Choroid plexus epithelial cell (primary cell): ENCODE measurements around the gene TAF1B.

Source experiments
- DNase-seq: peaks from one replicate; pipeline ENCODE4 v3.0.0-alpha.2; 2010; ENCODE audit warnings: low read depth
- H3K4me3 ChIP-seq: 2 replicates; pipeline ENCODE4 v1.5.1; 2011; ENCODE audit warnings: low read depth, mild to moderate bottlenecking, control low read depth, low read length, moderate library complexity
- CTCF ChIP-seq: conservative IDR thresholded peaks from 2 replicates; pipeline ENCODE4 v1.5.1; 2011; ENCODE audit warnings: low read depth, mild to moderate bottlenecking, control low read depth, inconsistent platforms, low read length, moderate library complexity

TAF1B gene

GRCh38 chr2:9949992-9950520 lies 106.8 kb downstream of the TAF1B start:
- no peak overlapping the region for H3K4me3 ChIP-seq
- DNase-seq, result no peak
- TF ChIP-seq CTCF, result no peak

DNA sequence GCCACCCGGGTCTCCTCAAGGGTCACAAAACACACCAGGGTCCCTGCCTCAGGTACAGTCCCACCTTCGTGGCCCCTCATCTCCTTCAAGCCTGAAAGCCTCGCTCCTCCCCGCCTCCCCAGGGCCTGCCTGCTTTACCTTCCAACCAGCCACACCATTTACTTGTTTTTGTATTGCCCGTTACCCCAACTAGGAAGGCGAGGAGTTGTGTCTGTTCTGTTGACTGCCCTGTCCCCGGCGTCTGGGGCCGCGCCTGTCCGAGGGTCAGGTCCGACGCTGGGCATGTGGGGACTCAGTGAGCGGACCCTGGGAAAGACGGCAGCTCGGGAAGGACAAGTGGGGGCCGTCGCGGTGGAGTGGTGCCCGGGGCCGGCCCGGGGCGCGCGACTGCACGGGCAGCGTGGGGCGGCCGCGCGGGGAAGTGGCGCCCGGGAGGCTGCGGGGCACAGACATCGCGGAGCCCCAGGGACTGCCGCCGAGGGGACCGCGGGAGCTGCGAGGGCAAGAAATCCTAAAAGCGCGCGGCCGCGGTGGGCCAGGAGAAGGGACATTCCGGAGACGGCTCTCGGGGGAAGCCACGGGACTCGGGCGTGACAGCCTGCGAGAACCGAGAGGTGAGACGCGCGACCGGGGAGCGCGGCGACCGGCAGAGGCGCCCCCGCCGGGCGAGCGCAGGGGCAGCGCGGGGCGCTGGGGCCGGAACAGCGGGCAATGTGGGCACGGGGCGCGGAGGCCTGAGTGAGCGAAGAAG lies 107.4 kb downstream of the TAF1B start:
- H3K4me3 ChIP-seq, result peak overlapping the region; percentile 57

DNA sequence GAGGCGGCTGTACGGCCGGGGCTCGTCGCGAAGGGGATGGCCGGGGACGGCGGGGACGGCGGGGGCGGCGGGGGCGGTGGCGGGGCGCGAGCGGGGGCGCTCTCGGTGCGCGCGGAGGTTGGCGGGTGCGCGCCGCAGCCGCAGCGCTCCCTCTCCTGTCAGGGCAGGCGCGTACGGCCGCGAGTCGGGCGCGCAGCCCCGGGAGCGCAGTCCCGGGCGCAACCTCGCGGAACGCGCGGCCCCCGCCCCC lies 107.9 kb downstream of the TAF1B start:
- no peak for DNase-seq
- TF ChIP-seq CTCF, result no peak
- peak overlapping the region; percentile 57 for H3K4me3 ChIP-seq

More for the DNA sequence above, 107.4 kb downstream of the TAF1B start:
- DNase-seq, result peak; percentile 11
- TF ChIP-seq CTCF, result no peak

- TF ChIP-seq CTCF, result no peak
- peak within 1 kb of the TSS; percentile 66 for H3K4me3 ChIP-seq
- DNase-seq, result peak; percentile 91
These were observed 108.4 kb downstream of the TAF1B start, which contains the start of gene GRHL1 for GRCh38 chr2:9951522-9952285. GRHL1 (plus strand) TSS chr2:9951693; CDS start chr2:9951834, 141 bp downstream.

GRCh38 chr2:9952286-9952737 lies 109.0 kb downstream of the TAF1B start:
- H3K4me3 ChIP-seq, result peak overlapping the region; percentile 66
- TF ChIP-seq CTCF, result no peak

DNA sequence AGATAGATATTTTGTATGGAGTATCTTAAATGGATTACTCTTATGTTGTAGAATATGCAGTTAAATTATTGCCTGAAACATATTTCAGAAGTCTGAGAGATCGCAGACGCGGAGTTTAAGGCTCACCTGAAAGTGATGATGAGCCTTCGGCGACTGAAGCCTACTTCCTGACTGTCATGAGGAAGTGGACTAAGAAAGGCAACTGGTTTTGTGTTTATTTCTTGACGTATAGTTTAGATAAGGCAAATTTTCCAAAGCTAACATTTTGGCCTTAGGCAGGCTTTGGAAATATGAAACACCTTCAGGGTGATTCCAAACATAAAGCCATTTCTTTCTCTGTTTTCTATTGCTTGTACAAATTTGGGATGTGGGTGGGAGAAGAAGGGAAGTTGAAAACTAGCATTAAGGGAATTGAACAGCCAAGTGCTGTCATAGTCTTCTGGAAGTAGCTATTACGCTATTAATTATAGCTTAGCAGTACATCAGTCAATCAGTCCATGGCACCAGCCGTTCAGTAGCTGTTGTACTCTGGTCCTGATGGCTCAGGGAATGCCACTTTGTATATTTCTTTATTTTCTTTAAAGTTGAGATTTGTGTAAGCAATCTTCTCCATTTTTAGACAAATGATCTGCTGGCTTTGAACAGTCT lies 109.7 kb downstream of the TAF1B start:
- H3K4me3 ChIP-seq, result no peak overlapping the region
- no peak for TF ChIP-seq CTCF
- DNase-seq, result no peak

More at GRCh38 chr2:9952286-9952737, 109.0 kb downstream of the TAF1B start:
- DNase-seq, result no peak
